Measurements from ENCODE around the gene ANTXR2. TPM values are rescaled to one million over a fixed set of nuclear protein-coding genes. Genes with fewer than 3 reads are reported as not detected.

ANTXR2 gene
- total RNA-seq, 1 experiment from 2014 or later = 7.0 TPM

DNA sequence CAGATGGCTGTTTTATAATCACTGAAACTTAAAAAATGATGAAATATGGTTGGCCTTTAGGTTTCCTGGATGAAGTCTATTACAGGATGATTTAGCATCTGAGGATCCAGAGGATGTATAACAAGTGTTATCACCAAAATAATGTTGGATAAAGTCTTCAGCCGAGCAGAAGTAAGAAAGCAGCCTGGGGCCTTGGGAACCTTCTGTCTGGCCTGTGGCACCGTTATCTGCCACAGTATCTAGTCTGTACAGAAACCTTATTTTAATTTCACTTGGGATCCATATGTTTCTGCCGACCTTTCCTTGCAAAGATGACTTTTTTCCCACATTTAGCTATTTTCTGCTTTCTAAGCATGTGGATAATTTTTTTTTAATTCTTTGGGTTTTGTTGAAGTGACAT lies 20.5 kb upstream of the ANTXR2 start:
- BruUV-seq (replicated peaks) = no TSS peak
- ChIA-PET CTCF (no interaction called here), POLR2A (ENCODE audit: low non-redundant PET) (no interaction called here)

GRCh38 chr4:80092847-80093246 lies 19.8 kb upstream of the ANTXR2 start:
- Histone ChIP-seq H3K36me3 (ENCODE audit: insufficient read depth, low read length, poor library complexity, severe bottlenecking) (no peaks in the 10 kb centered on the region), H3K4me1 (ENCODE audit: insufficient read depth, low read length, poor library complexity, severe bottlenecking) (no peaks in the 10 kb centered on the region), H3K9me3 (ENCODE audit: low read depth, low read length, poor library complexity, severe bottlenecking) (no peaks in the 10 kb centered on the region), H3K27me3 (replicated peaks; ENCODE audit: insufficient read depth, low read depth, low read length, poor library complexity) (no peaks in the 10 kb centered on the region), H3K27ac (ENCODE audit: low read depth, low read length, poor library complexity, severe bottlenecking) (no peak overlapping the region), H3K4me3 (ENCODE audit: low read depth, low read length, poor library complexity, severe bottlenecking) (no peak overlapping the region)
- TF ChIP-seq CTCF (conservative IDR thresholded peaks at IDR 0.05; ENCODE audit: low read depth, low read length) (no peak), EZH2 (IDR thresholded peaks at IDR 0.05; ENCODE audit: borderline replicate concordance, low read depth, low read length, poor library complexity, severe bottlenecking) (no peak)
- ChIA-PET POLR2A (ENCODE audit: low non-redundant PET) (no interaction called here), CTCF (no interaction called here)
- intact Hi-C loops (cut with micrococcal nuclease; ENCODE audit: unreplicated experiment) = no loop called here
- no peak for DNase-seq (ENCODE audit: low spot score)
- no TSS peak for BruUV-seq (replicated peaks)

More for the DNA sequence above, 20.5 kb upstream of the ANTXR2 start:
- TF ChIP-seq CTCF (conservative IDR thresholded peaks at IDR 0.05; ENCODE audit: low read depth, low read length) (no peak), EZH2 (IDR thresholded peaks at IDR 0.05; ENCODE audit: borderline replicate concordance, low read depth, low read length, poor library complexity, severe bottlenecking) (no peak)
- no peaks in the 10 kb centered on the region for H3K36me3 ChIP-seq (ENCODE audit: insufficient read depth, low read length, poor library complexity, severe bottlenecking)
- H3K4me1 ChIP-seq (ENCODE audit: insufficient read depth, low read length, poor library complexity, severe bottlenecking) = no peaks in the 10 kb centered on the region
- no peak overlapping the region for H3K4me3 ChIP-seq (ENCODE audit: low read depth, low read length, poor library complexity, severe bottlenecking)
- H3K27ac ChIP-seq (ENCODE audit: low read depth, low read length, poor library complexity, severe bottlenecking) = no peak overlapping the region
- no peaks in the 10 kb centered on the region for H3K9me3 ChIP-seq (ENCODE audit: low read depth, low read length, poor library complexity, severe bottlenecking)
- intact Hi-C loops (cut with micrococcal nuclease; ENCODE audit: unreplicated experiment) = no loop called here
- H3K27me3 ChIP-seq (replicated peaks; ENCODE audit: insufficient read depth, low read depth, low read length, poor library complexity) = no peaks in the 10 kb centered on the region
- no peak for DNase-seq (ENCODE audit: low spot score)

GRCh38 chr4:80092088-80092487 lies 19.1 kb upstream of the ANTXR2 start:
- DNase-seq (ENCODE audit: low spot score) = no peak
- POLR2A ChIA-PET (ENCODE audit: low non-redundant PET) = interaction anchor here (0.7 kb wide), 1 partner anchor 86 kb away, joined by 3 read pairs; no protein-coding TSS in a partner anchor
- CTCF ChIA-PET = no interaction called here
- H3K9me3 ChIP-seq (ENCODE audit: low read depth, low read length, poor library complexity, severe bottlenecking) = no peaks in the 10 kb centered on the region
- no peak overlapping the region for H3K27ac ChIP-seq (ENCODE audit: low read depth, low read length, poor library complexity, severe bottlenecking)
- BruUV-seq (replicated peaks) = no TSS peak
- no peaks in the 10 kb centered on the region for H3K27me3 ChIP-seq (replicated peaks; ENCODE audit: insufficient read depth, low read depth, low read length, poor library complexity)
- TF ChIP-seq CTCF (conservative IDR thresholded peaks at IDR 0.05; ENCODE audit: low read depth, low read length) (no peak), EZH2 (IDR thresholded peaks at IDR 0.05; ENCODE audit: borderline replicate concordance, low read depth, low read length, poor library complexity, severe bottlenecking) (no peak)
- intact Hi-C loops (cut with micrococcal nuclease; ENCODE audit: unreplicated experiment) = no loop called here
- no peaks in the 10 kb centered on the region for H3K4me1 ChIP-seq (ENCODE audit: insufficient read depth, low read length, poor library complexity, severe bottlenecking)
- H3K4me3 ChIP-seq (ENCODE audit: low read depth, low read length, poor library complexity, severe bottlenecking) = no peak overlapping the region
- no peaks in the 10 kb centered on the region for H3K36me3 ChIP-seq (ENCODE audit: insufficient read depth, low read length, poor library complexity, severe bottlenecking)
